T-helper 1 cell treated with Interleukin-12 subunit alpha and Interleukin-12 subunit beta and Interleukin-4 antibody, amounts not matched to agents 30 μg/mL and 1 μg/mL, for 36 hours (primary cell): ENCODE results near the gene USP53.
"Not testable (repeated sequence)": the region's sequence is repeated elsewhere in the genome, so short reads cannot be mapped to it uniquely, and the experiment has no call there.

ENCODE experiments used
- H3K27ac Mint-ChIP-seq: one replicate; pipeline ENCODE4 v1.8.0; 2021; ENCODE audit warnings: mild to moderate bottlenecking, mixed read lengths
- H3K27me3 Mint-ChIP-seq: one replicate; pipeline ENCODE4 v1.8.0; 2021; ENCODE audit warnings: low read depth, mixed read lengths
- H3K36me3 Mint-ChIP-seq: one replicate; pipeline ENCODE4 v1.8.0; 2021; ENCODE audit warnings: low read depth, mixed read lengths
- H3K4me1 Mint-ChIP-seq: one replicate; pipeline ENCODE4 v1.8.0; 2021; ENCODE audit warnings: low read depth, mixed read lengths
- H3K4me3 Mint-ChIP-seq: one replicate; pipeline ENCODE4 v1.8.0; 2021; ENCODE audit warnings: mild to moderate bottlenecking, moderate library complexity, mixed read lengths
- H3K9me3 Mint-ChIP-seq: one replicate; pipeline ENCODE4 v1.8.0; 2021; ENCODE audit warnings: mixed read lengths

USP53 gene

DNA sequence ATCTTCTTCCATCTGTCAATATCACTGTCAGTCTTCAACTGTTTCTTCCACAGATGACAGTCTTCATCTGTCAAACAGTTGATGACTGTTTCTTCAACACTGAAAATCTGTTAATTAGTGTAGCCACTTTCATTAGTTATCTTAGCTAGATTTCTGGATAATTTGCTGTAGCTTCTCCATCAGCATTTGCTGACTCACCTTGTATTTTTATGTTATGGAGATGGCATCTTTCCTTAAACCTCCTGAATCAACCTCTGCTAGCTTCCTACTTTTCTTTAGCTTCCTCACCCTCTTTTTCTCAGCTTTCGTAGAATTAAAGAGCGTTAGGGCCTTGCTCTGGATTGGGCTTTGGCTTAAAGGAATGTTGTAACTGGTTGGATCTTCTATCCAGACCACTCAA, 25.1 kb downstream of the USP53 start:
- Mint-ChIP-seq H3K36me3 (peaks cover 24% of the 10 kb centered on the region), H3K27me3 (no peaks in the 10 kb centered on the region), H3K4me3 (no peak overlapping the region), H3K27ac (peak overlapping the region; percentile 70), H3K4me1 (peaks cover 21% of the 10 kb centered on the region), H3K9me3 (no peaks in the 10 kb centered on the region)

- Mint-ChIP-seq H3K27me3 (no peaks in the 10 kb centered on the region), H3K27ac (peak overlapping the region; percentile 70), H3K36me3 (peaks cover 22% of the 10 kb centered on the region), H3K9me3 (no peaks in the 10 kb centered on the region), H3K4me3 (no peak overlapping the region), H3K4me1 (peaks cover 18% of the 10 kb centered on the region)
Measured at GRCh38 chr4:119238068-119238722, 25.7 kb downstream of the USP53 start.

GRCh38 chr4:119240128-119240527, 27.6 kb downstream of the USP53 start:
- Mint-ChIP-seq H3K4me1 (peaks cover 12% of the 10 kb centered on the region), H3K27ac (no peak overlapping the region), H3K4me3 (no peak overlapping the region), H3K27me3 (no peaks in the 10 kb centered on the region), H3K9me3 (no peaks in the 10 kb centered on the region), H3K36me3 (peaks cover 19% of the 10 kb centered on the region)

DNA sequence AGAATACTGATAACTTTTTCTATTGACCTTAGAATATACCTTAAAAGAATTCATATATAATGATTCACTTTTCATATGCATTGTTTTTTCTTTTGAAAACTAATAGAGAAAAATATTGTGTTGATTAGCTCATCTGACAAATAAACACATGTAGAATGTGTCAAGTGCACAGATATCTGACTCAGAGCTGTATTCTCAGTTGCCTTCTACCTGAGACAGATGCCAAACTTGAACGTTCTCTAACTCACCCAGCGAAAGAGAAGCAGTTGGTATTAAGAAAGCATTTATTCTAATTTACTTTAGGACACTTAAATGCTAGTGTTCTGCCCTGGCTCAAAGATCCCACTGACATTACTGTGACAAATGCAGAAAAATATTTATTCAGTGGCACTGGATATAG, 28.1 kb downstream of the USP53 start:
- H3K4me3 Mint-ChIP-seq: no peak overlapping the region
- H3K27me3 Mint-ChIP-seq: no peaks in the 10 kb centered on the region
- no peaks in the 10 kb centered on the region for H3K9me3 Mint-ChIP-seq
- peaks cover 12% of the 10 kb centered on the region for H3K4me1 Mint-ChIP-seq
- peaks cover 18% of the 10 kb centered on the region for H3K36me3 Mint-ChIP-seq
- no peak overlapping the region for H3K27ac Mint-ChIP-seq

DNA sequence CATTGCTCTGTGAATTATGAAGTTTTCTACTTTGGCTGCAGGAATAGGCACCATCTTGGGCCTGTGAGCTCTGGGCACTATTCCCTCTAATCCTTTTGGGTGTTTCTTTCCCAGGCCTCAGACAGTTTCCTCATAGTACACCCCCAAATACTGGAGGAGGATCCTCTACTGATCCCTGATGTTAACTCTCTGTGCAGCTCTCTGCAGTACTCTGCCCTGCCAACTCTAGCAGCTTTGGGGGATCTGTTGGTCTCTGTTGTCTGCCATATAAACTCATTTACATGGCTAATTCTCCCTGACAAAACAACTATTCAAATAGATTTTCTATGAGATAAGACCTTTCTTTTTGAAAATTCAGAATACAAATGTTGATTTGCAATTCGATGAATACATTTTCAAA, 29.9 kb downstream of the USP53 start:
- no peaks in the 10 kb centered on the region for H3K9me3 Mint-ChIP-seq
- peaks cover 19% of the 10 kb centered on the region for H3K36me3 Mint-ChIP-seq
- H3K27me3 Mint-ChIP-seq: no peaks in the 10 kb centered on the region
- no peak overlapping the region for H3K4me3 Mint-ChIP-seq
- H3K27ac Mint-ChIP-seq: no peak overlapping the region
- peaks cover 12% of the 10 kb centered on the region for H3K4me1 Mint-ChIP-seq

GRCh38 chr4:119243868-119244267, 31.4 kb downstream of the USP53 start:
- H3K9me3 Mint-ChIP-seq: no peaks in the 10 kb centered on the region
- H3K36me3 Mint-ChIP-seq: peaks cover 15% of the 10 kb centered on the region
- no peaks in the 10 kb centered on the region for H3K27me3 Mint-ChIP-seq
- no peak overlapping the region for H3K27ac Mint-ChIP-seq
- H3K4me1 Mint-ChIP-seq: peaks cover 2% of the 10 kb centered on the region
- H3K4me3 Mint-ChIP-seq: no peak overlapping the region

DNA sequence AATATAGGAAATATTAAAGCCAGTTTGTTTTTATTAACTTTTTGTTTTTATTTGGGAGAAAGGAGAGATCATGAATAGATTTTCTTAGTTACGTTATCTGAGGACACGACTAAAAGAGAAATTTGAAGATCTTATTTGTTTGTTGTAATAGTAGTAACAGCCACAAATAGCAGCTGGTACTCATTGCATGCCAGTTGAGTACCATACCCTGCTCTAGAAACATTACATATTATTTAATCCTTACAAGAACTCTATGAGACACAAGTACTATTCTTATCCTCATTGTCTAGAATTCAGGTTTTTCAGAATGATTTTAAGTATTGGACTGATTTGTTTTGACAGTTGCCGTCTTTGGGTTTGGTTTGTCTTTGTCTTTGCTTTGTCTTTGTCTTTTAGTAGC, 31.8 kb downstream of the USP53 start:
- H3K27me3 Mint-ChIP-seq: no peaks in the 10 kb centered on the region
- peaks cover 15% of the 10 kb centered on the region for H3K36me3 Mint-ChIP-seq
- H3K4me1 Mint-ChIP-seq: peaks cover 2% of the 10 kb centered on the region
- no peaks in the 10 kb centered on the region for H3K9me3 Mint-ChIP-seq
- no peak overlapping the region for H3K27ac Mint-ChIP-seq
- H3K4me3 Mint-ChIP-seq: no peak overlapping the region

- Mint-ChIP-seq H3K4me3 (no peak overlapping the region), H3K9me3 (no peaks in the 10 kb centered on the region), H3K4me1 (peaks cover 2% of the 10 kb centered on the region), H3K27me3 (no peaks in the 10 kb centered on the region), H3K36me3 (peaks cover 14% of the 10 kb centered on the region), H3K27ac (no peak overlapping the region)
Measured at GRCh38 chr4:119244832-119245231, 32.3 kb downstream of the USP53 start.

GRCh38 chr4:119246177-119246733, 33.7 kb downstream of the USP53 start:
- Mint-ChIP-seq H3K27me3 (no peaks in the 10 kb centered on the region), H3K27ac (no peak overlapping the region), H3K9me3 (no peaks in the 10 kb centered on the region), H3K36me3 (peaks cover 15% of the 10 kb centered on the region), H3K4me1 (peaks cover 2% of the 10 kb centered on the region), H3K4me3 (no peak overlapping the region)

- peaks cover 43% of the 10 kb centered on the region for H3K36me3 Mint-ChIP-seq
- H3K4me1 Mint-ChIP-seq, H3K27me3 Mint-ChIP-seq, H3K4me3 Mint-ChIP-seq, H3K27ac Mint-ChIP-seq: not testable (repeated sequence)
- H3K9me3 Mint-ChIP-seq: peaks cover 24% of the 10 kb centered on the region
Measured at GRCh38 chr4:119251037-119251436, 38.5 kb downstream of the USP53 start.

GRCh38 chr4:119255223-119255622, 42.7 kb downstream of the USP53 start:
- not testable (repeated sequence) for H3K4me3 Mint-ChIP-seq, H3K27me3 Mint-ChIP-seq
- H3K36me3 Mint-ChIP-seq: peaks cover 43% of the 10 kb centered on the region

GRCh38 chr4:119260528-119260927, 48.0 kb downstream of the USP53 start:
- H3K4me3 Mint-ChIP-seq: no peak overlapping the region
- H3K36me3 Mint-ChIP-seq: peaks cover 19% of the 10 kb centered on the region
- H3K27ac Mint-ChIP-seq: no peak overlapping the region

More at GRCh38 chr4:119255223-119255622, 42.7 kb downstream of the USP53 start:
- H3K27ac Mint-ChIP-seq, H3K4me1 Mint-ChIP-seq: not testable (repeated sequence)
- peaks cover 27% of the 10 kb centered on the region for H3K9me3 Mint-ChIP-seq

GRCh38 chr4:119261986-119262385, 49.5 kb downstream of the USP53 start:
- H3K4me1 Mint-ChIP-seq: peaks cover 2% of the 10 kb centered on the region
- H3K4me3 Mint-ChIP-seq: no peak overlapping the region
- peaks cover 17% of the 10 kb centered on the region for H3K9me3 Mint-ChIP-seq
- H3K27me3 Mint-ChIP-seq: no peaks in the 10 kb centered on the region
- peaks cover 24% of the 10 kb centered on the region for H3K36me3 Mint-ChIP-seq
- no peak overlapping the region for H3K27ac Mint-ChIP-seq

More at GRCh38 chr4:119260528-119260927, 48.0 kb downstream of the USP53 start:
- Mint-ChIP-seq H3K9me3 (peaks cover 6% of the 10 kb centered on the region), H3K4me1 (no peaks in the 10 kb centered on the region), H3K27me3 (no peaks in the 10 kb centered on the region)

- Mint-ChIP-seq H3K27me3 (no peaks in the 10 kb centered on the region), H3K4me1 (peaks cover 2% of the 10 kb centered on the region), H3K27ac (no peak overlapping the region), H3K9me3 (peaks cover 13% of the 10 kb centered on the region), H3K36me3 (peaks cover 19% of the 10 kb centered on the region), H3K4me3 (no peak overlapping the region)
Measured at GRCh38 chr4:119264743-119265142, 52.2 kb downstream of the USP53 start.

DNA sequence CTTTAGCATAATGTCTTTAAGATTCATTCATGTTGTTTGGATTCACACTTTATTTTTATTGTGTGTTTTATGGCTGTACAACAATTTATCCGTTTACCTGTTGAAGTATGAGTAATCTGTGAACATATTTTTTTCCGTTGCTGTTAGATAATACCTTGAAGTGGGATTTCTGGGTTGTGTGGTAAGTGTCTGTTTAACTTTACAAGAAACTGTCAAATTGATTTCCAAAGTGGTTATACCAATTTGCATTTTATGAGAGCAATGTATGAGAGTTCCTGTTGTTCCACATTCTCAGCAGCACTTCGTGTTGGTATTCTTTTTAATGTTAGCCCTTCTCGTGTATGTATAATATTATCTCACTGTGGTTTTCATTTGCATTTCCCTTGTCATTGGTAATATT, 53.6 kb downstream of the USP53 start:
- no peaks in the 10 kb centered on the region for H3K27me3 Mint-ChIP-seq
- H3K4me1 Mint-ChIP-seq: peaks cover 2% of the 10 kb centered on the region
- H3K4me3 Mint-ChIP-seq: no peak overlapping the region
- H3K36me3 Mint-ChIP-seq: peaks cover 19% of the 10 kb centered on the region
- no peak overlapping the region for H3K27ac Mint-ChIP-seq
- peaks cover 13% of the 10 kb centered on the region for H3K9me3 Mint-ChIP-seq
